HL-60 (cell line): ENCODE measurements around the gene HS3ST5.

Source experiments
- CTCF ChIP-seq: IDR thresholded peaks from one replicate; pipeline ENCODE4 v1.5.1; 2011; ENCODE audit warnings: low read length, control low read depth, inconsistent platforms; ENCODE audit not compliant: insufficient read depth
- GABPA ChIP-seq: IDR thresholded peaks from 2 replicates; pipeline ENCODE4 v1.6.1; 2012; ENCODE audit warnings: low read depth
- POLR2AphosphoS5 ChIP-seq: IDR thresholded peaks from 2 replicates; pipeline ENCODE4 v1.6.1; 2012; ENCODE audit warnings: low read depth
- REST ChIP-seq: IDR thresholded peaks from 2 replicates; pipeline ENCODE4 v1.6.1; 2012; ENCODE audit warnings: low read depth; ENCODE audit not compliant: insufficient replicate concordance
- SPI1 ChIP-seq: IDR thresholded peaks from 2 replicates; pipeline ENCODE4 v1.6.1; 2012; ENCODE audit warnings: low read depth, mild to moderate bottlenecking, borderline replicate concordance

GRCh38 chr6:114075300-114075699 lies 267.5 kb downstream of the HS3ST5 start:
- TF ChIP-seq POLR2AphosphoS5 (no peak), REST (no peak), CTCF (no peak), GABPA (no peak), SPI1 (no peak)
